Loucy (cell line): ENCODE measurements around the gene PPOX.

Experiments used
- CTCF ChIP-seq: fragments of 200-600 bp; sonication (generic); conservative IDR thresholded peaks from 2 replicates; pipeline ENCODE4 v1.5.1; 2014; ENCODE audit warnings: mild to moderate bottlenecking, antibody characterized with exemption, low read length
- EZH2phosphoT487 ChIP-seq: fragments of 200-600 bp; IDR thresholded peaks from 2 replicates; pipeline ENCODE4 v1.6.1; 2018; ENCODE audit warnings: antibody characterized with exemption, mild to moderate bottlenecking, moderate library complexity, borderline replicate concordance

DNA sequence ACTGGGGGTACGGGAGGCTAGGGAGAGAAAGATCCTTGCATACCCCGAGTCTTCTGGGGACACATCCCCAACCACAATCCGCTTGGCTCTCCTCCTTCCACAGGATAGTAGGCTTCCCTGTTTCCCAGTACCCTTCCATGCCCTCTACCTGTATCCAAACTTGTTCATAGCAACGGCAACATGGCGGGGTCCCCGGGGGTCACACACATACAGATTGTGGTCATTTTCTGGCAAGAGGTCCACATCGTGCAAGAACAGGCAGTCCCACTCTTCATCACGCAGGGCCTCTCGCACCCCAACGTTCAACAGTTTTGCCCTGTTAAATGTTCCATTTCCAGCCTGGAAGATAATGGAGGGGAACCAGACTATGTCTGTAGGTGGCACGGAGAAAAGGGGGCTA lies 7.5 kb downstream of the PPOX start:
- TF ChIP-seq CTCF (no peak), EZH2phosphoT487 (no peak)
